Measurements from ENCODE around the gene KCNJ18.
"Not testable (repeated sequence)": the region's sequence is repeated elsewhere in the genome, so short reads cannot be mapped to it uniquely, and the experiment has no call there.

DNA sequence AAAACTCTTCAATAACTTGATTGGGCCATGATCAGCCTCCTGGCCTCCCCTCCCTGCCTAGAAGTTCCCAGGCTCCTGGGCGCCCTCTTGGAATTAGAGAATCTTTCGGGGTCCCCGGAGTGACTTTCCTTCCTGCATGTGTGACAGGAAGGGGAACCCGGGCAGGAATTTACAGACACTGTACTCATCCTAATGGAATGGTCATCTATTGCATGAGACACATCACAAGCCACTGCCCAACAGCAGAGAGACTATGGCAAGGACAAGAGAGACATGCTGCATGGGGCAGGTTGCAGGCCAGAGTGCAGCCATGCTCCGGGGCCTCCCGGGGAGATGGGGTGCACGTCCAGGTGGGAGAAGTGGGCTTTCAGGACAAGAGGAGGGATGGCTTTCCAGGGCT is 29.9 kb downstream of the KCNJ18 start:
- TF ChIP-seq, protein P1, sequence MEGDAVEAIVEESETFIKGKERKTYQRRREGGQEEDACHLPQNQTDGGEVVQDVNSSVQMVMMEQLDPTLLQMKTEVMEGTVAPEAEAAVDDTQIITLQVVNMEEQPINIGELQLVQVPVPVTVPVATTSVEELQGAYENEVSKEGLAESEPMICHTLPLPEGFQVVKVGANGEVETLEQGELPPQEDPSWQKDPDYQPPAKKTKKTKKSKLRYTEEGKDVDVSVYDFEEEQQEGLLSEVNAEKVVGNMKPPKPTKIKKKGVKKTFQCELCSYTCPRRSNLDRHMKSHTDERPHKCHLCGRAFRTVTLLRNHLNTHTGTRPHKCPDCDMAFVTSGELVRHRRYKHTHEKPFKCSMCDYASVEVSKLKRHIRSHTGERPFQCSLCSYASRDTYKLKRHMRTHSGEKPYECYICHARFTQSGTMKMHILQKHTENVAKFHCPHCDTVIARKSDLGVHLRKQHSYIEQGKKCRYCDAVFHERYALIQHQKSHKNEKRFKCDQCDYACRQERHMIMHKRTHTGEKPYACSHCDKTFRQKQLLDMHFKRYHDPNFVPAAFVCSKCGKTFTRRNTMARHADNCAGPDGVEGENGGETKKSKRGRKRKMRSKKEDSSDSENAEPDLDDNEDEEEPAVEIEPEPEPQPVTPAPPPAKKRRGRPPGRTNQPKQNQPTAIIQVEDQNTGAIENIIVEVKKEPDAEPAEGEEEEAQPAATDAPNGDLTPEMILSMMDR (IDR thresholded peaks at IDR 0.05): not testable (repeated sequence)
- not testable (repeated sequence) for TF ChIP-seq POLR2A (IDR thresholded peaks at IDR 0.05)

Measured in Peyer's patch (tissue), 4 donors.